Spinal cord (tissue), 10 donors: ENCODE data around the gene HEATR5B. TPM values are rescaled to one million over a fixed set of nuclear protein-coding genes. Genes with fewer than 3 reads are reported as not detected.
A peak's percentile ranks its signal among the peaks of the same experiment; 100 is the strongest.

Experiments used
- DNase-seq, 6 donors: peaks; one replicate each; pipeline versions ENCODE4 v3.0.0 to v3.0.0-alpha.2; 2013 to 2015; ENCODE audit warnings: low spot score in 6 of 6, low read depth in 4 of 6
- H3K27ac ChIP-seq: one replicate; pipeline ENCODE4 v1.5.1; 2013; ENCODE audit warnings: low read depth, low read length, control low read depth
- H3K27me3 ChIP-seq: one replicate; pipeline ENCODE4 v1.6.1; 2013; ENCODE audit warnings: low read length; ENCODE audit not compliant: control insufficient read depth, insufficient read depth
- H3K36me3 ChIP-seq: one replicate; pipeline ENCODE4 v1.6.1; 2013; ENCODE audit warnings: low read length; ENCODE audit not compliant: control insufficient read depth, insufficient read depth
- H3K4me1 ChIP-seq: one replicate; pipeline ENCODE4 v1.6.1; 2013; ENCODE audit warnings: low read length; ENCODE audit not compliant: control insufficient read depth, insufficient read depth
- H3K4me3 ChIP-seq: one replicate; pipeline ENCODE4 v1.5.1; 2013; ENCODE audit warnings: low read depth, low read length, control low read depth
- H3K9me3 ChIP-seq: one replicate; pipeline ENCODE4 v1.6.1; 2013; ENCODE audit warnings: low read length; ENCODE audit not compliant: control insufficient read depth, insufficient read depth
- WGBS: methylation state at CpG from one replicate; pipeline ENCODE4 v1.1.5; 2013; ENCODE audit warnings: missing lambda C conversion rate; ENCODE audit not compliant: insufficient coverage; 5-methylcytosine and 5-hydroxymethylcytosine counted together
- polyA plus RNA-seq, 2 donors: library from polyadenylated mRNA; unstranded; fragments of 120-200 nt; gene quantifications; one replicate each; pipeline ENCODE4 v1.2.1, GENCODE V29; 2013; ENCODE audit not compliant: insufficient read length in 2 of 2
- total RNA-seq, 2 donors: library from RNA; depleted of rRNA in 1 of 2; stranded (reverse); fragments of 120-200 nt in 1 of 2; fragments of >200 nt in 1 of 2; gene quantifications; one replicate each; pipeline versions ENCODE4 v1.2.3 to v1.2.4, GENCODE V29; 2013 to 2014
- donor health status: healthy.

The HEATR5B gene
- total and polyA plus RNA-seq, 4 donors: 25.2 to 58.6 (median 28.3) TPM

GRCh38 chr2:37080266-37080665 is 3.9 kb downstream of the HEATR5B start:
- no peak overlapping the region for H3K4me3 ChIP-seq
- peaks cover 9% of the 10 kb centered on the region for H3K36me3 ChIP-seq
- 100% methylated on average over 1 of the region's 2 CpGs for WGBS
- no peaks in the 10 kb centered on the region for H3K27me3 ChIP-seq
- DNase-seq: no peak
- H3K9me3 ChIP-seq: no peaks in the 10 kb centered on the region
- no peaks in the 10 kb centered on the region for H3K4me1 ChIP-seq
- no peak overlapping the region for H3K27ac ChIP-seq

GRCh38 chr2:37070931-37071330 is 13.2 kb downstream of the HEATR5B start:
- no peak for DNase-seq
- no peaks in the 10 kb centered on the region for H3K4me1 ChIP-seq
- H3K9me3 ChIP-seq: no peaks in the 10 kb centered on the region
- H3K4me3 ChIP-seq: no peak overlapping the region
- peaks cover 19% of the 10 kb centered on the region for H3K36me3 ChIP-seq
- no peaks in the 10 kb centered on the region for H3K27me3 ChIP-seq
- no CpG with 5 or more reads among the region's 2 CpGs for WGBS
- H3K27ac ChIP-seq: no peak overlapping the region

GRCh38 chr2:37068686-37069085 is 15.5 kb downstream of the HEATR5B start:
- no peaks in the 10 kb centered on the region for H3K4me1 ChIP-seq

GRCh38 chr2:37061776-37062175 is 22.4 kb downstream of the HEATR5B start:
- WGBS: 100% methylated on average over 1 of the region's 5 CpGs

More at GRCh38 chr2:37068686-37069085, 15.5 kb downstream of the HEATR5B start:
- WGBS: 86% methylated on average over 3 of the region's 6 CpGs
- Histone ChIP-seq H3K27me3 (no peaks in the 10 kb centered on the region), H3K4me3 (no peak overlapping the region), H3K9me3 (no peaks in the 10 kb centered on the region), H3K36me3 (peaks cover 26% of the 10 kb centered on the region), H3K27ac (no peak overlapping the region)
- DNase-seq: no peak

GRCh38 chr2:37061013-37061711 is 23.0 kb downstream of the HEATR5B start:
- Histone ChIP-seq H3K27me3 (no peaks in the 10 kb centered on the region), H3K4me3 (no peak overlapping the region), H3K36me3 (peaks cover 16% of the 10 kb centered on the region), H3K4me1 (no peaks in the 10 kb centered on the region), H3K9me3 (no peaks in the 10 kb centered on the region), H3K27ac (no peak overlapping the region)
- no peak for DNase-seq

More at GRCh38 chr2:37061776-37062175, 22.4 kb downstream of the HEATR5B start:
- peak in 1 of 6 donors; percentile 49 for DNase-seq
- peaks cover 16% of the 10 kb centered on the region for H3K36me3 ChIP-seq
- H3K9me3 ChIP-seq: no peaks in the 10 kb centered on the region
- H3K4me1 ChIP-seq: no peaks in the 10 kb centered on the region
- no peak overlapping the region for H3K4me3 ChIP-seq
- H3K27ac ChIP-seq: no peak overlapping the region
- no peaks in the 10 kb centered on the region for H3K27me3 ChIP-seq

GRCh38 chr2:37060446-37060845 is 23.7 kb downstream of the HEATR5B start:
- peak in 2 of 6 donors; percentile 1 to 7 for DNase-seq
- H3K9me3 ChIP-seq: no peaks in the 10 kb centered on the region
- no peak overlapping the region for H3K27ac ChIP-seq
- H3K27me3 ChIP-seq: no peaks in the 10 kb centered on the region
- 94% methylated on average over 3 of the region's 7 CpGs for WGBS
- no peak overlapping the region for H3K4me3 ChIP-seq
- peaks cover 13% of the 10 kb centered on the region for H3K36me3 ChIP-seq
- H3K4me1 ChIP-seq: no peaks in the 10 kb centered on the region

- no peak for DNase-seq
- H3K36me3 ChIP-seq: peaks cover 10% of the 10 kb centered on the region
- WGBS: no CpG with 5 or more reads among the region's 3 CpGs
These were observed 24.3 kb downstream of the HEATR5B start for GRCh38 chr2:37059841-37060240.

GRCh38 chr2:37052600-37053332 is 31.4 kb downstream of the HEATR5B start:
- Histone ChIP-seq H3K4me3 (no peak overlapping the region), H3K27ac (no peak overlapping the region), H3K36me3 (peaks cover 11% of the 10 kb centered on the region), H3K4me1 (no peaks in the 10 kb centered on the region), H3K27me3 (no peaks in the 10 kb centered on the region), H3K9me3 (no peaks in the 10 kb centered on the region)
- WGBS: 80% methylated on average over 1 of the region's 5 CpGs
- no peak for DNase-seq

More at GRCh38 chr2:37059841-37060240, 24.3 kb downstream of the HEATR5B start:
- no peaks in the 10 kb centered on the region for H3K4me1 ChIP-seq
- no peaks in the 10 kb centered on the region for H3K9me3 ChIP-seq
- no peaks in the 10 kb centered on the region for H3K27me3 ChIP-seq
- no peak overlapping the region for H3K27ac ChIP-seq
- no peak overlapping the region for H3K4me3 ChIP-seq

GRCh38 chr2:37039580-37039979 is 44.6 kb downstream of the HEATR5B start:
- Histone ChIP-seq H3K4me3 (no peak overlapping the region), H3K4me1 (no peaks in the 10 kb centered on the region), H3K27ac (no peak overlapping the region), H3K9me3 (no peaks in the 10 kb centered on the region), H3K27me3 (no peaks in the 10 kb centered on the region), H3K36me3 (peaks cover 15% of the 10 kb centered on the region)
- DNase-seq: no peak
- no CpG with 5 or more reads among the region's 3 CpGs for WGBS

- WGBS: no CpG with 5 or more reads among the region's 2 CpGs
- H3K27me3 ChIP-seq: no peaks in the 10 kb centered on the region
- peaks cover 20% of the 10 kb centered on the region for H3K36me3 ChIP-seq
- H3K4me3 ChIP-seq: no peak overlapping the region
- no peaks in the 10 kb centered on the region for H3K9me3 ChIP-seq
- no peaks in the 10 kb centered on the region for H3K4me1 ChIP-seq
- H3K27ac ChIP-seq: no peak overlapping the region
- DNase-seq: no peak
These were observed 46.4 kb downstream of the HEATR5B start for GRCh38 chr2:37037771-37038170.
